Activated T-cell treated with anti-CD3 and anti-CD28 coated beads for 4 hours (primary cell): Measurements from ENCODE around the gene C1QL4.
"Not testable (repeated sequence)": the region's sequence is repeated elsewhere in the genome, so short reads cannot be mapped to it uniquely, and the experiment has no call there.

Experiments used
- DNase-seq: peaks from one replicate; pipeline ENCODE4 v3.0.0-alpha.2; 2020

The C1QL4 gene

DNA sequence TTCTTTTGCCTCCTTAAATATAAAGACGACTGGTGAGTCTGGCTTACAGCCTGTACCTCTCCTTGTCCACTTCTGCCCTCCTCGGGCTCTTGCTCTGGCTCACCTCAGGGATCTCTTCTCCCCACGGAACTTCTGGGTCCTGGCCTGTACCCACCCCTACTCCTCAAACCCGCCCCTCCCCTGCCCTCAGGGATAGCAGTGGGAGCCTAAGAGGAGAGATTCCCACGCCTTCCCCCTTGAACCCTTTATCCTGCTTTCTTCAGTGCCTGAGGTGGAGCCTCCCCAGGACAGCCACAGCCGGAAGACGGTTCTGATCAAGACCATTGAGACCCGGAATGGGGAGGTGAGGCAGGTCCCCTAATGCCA lies 39.3 kb downstream of the C1QL4 start:
- no peak for DNase-seq

DNA sequence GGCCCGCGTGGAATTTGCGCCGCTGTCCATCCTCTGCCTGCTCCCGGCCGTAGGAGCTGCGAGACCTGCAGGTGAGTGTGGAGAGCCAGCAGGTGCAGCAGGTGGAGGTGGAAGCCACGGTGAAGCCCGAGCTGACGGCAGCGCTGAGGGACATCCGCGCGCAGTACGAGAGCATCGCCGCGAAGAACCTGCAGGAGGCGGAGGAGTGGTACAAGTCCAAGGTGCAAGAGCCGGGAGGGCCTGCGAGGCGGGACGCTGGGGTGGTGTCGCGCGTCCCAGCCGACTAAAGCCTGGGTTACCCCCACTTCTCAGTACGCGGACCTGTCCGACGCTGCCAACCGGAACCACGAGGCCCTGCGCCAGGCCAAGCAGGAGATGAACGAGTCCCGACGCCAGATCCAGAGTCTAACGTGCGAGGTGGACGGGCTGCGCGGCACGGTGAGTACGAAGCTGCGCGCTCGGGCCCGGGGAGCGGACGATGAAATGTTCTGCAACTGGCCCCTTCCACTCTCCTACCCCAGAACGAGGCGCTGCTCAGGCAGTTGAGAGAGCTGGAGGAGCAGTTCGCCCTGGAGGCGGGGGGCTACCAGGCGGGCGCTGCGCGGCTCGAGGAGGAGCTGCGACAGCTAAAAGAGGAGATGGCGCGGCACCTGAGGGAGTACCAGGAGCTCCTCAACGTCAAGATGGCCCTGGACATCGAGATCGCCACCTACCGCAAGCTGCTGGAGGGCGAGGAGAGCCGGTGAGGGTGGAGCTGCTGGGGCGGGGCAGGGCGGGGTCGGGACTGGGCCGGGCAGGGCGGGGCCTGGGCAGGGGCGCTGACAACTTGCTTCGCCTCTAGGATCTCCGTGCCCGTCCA lies 39.9 kb downstream of the C1QL4 start:
- DNase-seq, result no peak

DNA sequence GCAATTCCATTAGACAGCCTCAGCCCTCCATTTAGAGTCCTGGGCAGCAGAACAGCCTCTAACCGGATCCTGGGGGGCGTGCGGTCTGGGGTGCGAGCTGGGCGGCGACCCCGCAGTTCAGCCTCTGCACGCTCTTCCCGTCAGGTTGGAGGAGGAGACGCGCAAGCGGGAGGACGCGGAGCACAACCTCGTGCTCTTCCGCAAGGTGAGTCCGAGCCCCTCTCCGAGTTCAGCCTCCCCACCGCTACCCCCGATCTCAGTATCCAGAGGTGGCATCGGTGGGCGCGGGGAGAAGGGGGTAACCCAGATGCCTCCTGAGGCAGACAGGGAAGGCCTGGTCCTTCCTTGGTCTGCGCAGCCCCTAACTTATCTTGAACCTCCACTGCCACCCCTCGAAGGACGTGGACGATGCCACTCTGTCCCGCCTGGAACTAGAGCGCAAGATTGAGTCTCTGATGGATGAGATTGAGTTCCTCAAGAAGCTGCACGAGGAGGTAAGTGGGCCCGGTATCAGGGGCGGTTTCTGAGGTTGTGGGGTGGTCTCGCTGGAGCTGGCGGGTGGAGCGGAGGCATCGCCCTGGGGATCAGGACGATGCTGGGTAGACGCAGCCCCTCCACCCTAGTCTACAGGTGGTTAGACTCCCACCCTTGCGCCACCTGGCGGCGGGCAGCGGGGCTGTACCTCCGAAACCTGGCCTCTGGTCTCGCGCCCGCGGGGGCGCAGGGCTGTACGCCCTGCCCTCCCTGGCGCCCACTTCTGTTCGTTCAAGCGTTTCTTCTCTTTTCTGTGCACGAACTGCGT lies 40.8 kb downstream of the C1QL4 start:
- DNase-seq, result peak; percentile 48

DNA sequence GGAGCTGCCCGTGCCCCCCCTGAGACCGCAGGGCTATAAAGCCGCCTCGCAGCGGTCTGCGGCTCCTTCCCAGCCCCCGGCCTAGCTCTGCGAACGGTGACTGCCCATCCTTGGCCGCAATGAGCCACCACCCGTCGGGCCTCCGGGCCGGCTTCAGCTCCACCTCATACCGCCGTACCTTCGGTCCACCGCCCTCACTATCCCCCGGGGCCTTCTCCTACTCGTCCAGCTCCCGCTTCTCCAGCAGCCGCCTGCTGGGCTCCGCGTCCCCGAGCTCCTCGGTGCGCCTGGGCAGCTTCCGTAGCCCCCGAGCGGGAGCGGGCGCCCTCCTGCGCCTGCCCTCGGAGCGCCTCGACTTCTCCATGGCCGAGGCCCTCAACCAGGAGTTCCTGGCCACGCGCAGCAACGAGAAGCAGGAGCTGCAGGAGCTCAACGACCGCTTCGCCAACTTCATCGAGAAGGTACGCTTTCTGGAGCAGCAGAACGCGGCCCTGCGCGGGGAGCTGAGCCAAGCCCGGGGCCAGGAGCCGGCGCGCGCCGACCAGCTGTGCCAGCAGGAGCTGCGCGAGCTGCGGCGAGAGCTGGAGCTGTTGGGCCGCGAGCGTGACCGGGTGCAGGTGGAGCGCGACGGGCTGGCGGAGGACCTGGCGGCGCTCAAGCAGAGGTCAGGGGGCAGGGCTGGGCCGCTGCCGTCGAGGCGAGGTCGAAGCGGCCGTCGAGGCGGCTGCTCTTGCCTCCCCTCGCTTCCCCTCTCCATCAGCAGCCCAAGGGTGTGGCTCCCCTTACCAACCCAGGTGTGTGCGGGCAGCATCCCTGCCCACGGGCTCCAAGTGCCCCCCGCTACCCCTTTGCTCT lies 41.7 kb downstream of the C1QL4 start, which contains the start of gene PRPH:
Gene PRPH, plus strand, starts transcription at position 66 of the 855 bp plus-strand sequence. Its CDS starts 54 bp downstream, at position 120.
- no peak for DNase-seq

DNA sequence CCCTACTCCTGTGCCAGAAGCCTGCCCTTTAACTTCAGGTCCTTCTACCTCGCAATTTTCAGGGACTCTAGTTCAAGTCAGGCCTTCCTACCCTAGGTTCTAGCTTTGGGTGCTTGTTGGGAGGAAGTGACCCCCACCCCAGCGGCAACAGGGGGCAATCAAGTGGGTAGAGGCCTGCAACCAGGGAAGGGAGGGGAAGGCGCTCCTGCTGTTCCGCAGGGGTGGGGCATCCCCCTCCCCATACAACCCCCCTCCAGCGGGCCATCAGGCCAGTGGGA lies 42.2 kb downstream of the C1QL4 start:
- DNase-seq, result no peak

DNA sequence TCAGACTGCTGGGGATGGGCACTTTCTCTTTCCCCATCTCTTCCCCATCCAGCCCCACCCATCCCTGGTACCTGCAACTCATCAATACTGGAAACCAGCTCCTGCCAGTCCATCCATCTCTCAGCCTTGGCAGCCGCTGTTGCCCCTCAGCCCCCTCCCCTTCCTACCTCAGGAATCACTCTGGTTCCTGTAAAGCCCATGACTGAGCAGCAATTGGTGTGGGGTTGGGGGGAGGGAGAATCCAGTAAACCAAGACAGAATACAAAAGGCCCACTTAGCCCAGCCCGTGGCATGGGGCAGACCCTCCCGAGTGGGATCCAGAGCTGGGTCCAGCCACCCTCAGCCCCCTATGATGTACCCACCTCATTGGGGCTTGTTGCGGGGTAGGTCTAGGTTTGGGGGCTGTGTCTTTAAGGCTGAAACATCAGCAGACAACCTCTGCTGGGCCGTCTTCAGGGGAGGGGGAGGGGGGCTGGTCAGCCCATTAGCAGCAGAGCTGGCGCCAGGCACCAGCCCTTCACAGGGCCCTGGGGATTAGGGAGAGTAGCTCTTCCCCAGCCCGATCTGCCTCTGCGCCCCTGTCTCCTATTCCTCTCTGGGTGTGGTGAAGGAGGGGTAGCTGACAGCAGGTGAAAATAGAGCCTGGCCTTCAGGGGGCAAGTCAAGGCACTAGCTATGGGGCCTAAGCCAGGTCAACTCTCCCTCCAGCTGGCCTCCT lies 42.7 kb downstream of the C1QL4 start:
- DNase-seq, result no peak

DNA sequence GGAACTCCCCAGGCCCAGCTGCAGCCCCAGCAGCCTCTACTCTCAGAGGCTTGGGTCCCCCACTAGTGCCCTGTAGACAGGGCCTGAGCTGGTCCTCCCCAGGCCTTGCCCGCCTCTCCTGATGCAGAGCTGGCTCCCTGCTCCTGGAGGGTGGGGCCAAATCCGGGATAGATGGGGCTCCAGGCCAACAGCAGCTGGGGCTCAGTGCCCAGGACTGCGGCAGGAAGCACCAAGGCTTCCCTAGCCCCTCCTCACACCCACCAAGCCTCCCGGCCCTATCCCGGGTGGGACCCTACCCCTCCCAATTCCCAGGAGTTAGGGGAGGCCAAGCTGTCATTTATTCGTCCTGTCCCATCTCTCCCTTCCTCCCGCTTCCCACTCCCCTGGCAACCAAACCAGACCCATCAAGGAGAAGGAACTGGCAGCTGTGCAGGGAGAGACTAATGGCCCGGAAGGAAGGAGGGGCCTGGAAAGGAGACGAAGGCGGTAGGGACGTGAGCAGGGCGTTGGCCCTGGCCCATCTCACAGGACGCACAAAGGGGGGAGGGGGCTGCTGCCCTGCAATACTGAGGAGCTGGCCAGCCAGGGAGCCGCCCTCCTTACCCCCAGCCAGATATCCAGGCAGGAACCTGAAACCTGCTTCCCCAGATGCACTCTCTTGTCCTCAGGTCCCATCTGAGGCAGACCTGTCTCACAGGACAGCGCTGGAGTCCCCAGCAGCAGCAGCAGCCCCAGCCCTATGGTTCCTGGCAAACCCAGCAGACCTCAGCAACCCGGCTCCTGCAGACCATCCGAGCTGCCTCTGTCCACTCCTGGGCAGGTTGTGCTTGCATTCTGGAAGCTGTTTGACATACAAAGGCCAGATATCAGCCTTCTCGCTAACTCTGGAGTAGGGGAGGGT lies 43.7 kb downstream of the C1QL4 start:
- DNase-seq, result no peak

DNA sequence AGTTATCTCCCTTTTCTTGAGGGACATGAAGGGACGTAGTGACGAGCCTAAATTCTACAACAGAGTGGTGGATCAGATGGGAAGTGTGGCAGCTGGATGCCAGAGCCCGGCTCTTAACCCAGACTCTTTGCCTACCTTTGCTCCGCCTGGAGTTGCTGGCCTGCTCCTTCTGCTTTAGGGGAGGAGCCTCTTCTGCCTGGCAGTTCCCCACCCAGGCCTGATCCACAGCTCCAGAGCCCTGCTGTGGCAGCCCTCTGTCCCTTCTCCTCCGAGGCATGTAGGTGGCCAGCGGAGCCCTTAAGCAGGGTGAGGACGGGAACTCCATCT lies 44.3 kb downstream of the C1QL4 start:
- DNase-seq, result no peak

DNA sequence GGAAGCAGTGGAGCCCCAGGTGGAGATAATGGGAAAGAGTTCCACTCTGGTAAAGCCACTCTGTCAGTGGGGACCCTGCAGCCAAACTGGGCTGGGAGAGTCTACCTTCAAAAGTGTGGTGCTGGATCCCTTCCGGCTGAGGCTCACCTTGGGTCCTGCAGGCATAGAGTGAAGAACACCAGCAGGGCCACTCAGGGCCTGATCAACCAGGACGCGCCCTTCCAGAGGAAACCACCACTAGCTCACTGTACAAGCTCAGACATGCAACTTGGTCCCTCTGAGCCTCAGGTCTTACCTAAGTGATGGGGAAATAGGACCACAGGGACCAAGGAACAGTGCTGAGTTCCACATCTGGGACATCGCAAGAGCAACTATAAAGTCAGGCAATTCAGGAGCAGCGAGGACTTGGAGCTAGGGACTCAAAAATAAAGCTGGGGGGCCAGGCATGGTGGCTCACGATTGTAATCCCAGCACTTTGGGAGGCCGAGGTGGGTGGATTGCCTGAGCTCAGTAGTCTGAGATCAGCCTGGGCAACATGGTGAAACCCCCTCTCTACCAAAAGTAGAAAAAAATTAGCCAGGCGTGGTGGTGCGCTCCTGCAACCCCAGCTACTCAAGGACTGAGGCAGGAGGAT lies 47.9 kb downstream of the C1QL4 start:
- DNase-seq, result no peak

DNA sequence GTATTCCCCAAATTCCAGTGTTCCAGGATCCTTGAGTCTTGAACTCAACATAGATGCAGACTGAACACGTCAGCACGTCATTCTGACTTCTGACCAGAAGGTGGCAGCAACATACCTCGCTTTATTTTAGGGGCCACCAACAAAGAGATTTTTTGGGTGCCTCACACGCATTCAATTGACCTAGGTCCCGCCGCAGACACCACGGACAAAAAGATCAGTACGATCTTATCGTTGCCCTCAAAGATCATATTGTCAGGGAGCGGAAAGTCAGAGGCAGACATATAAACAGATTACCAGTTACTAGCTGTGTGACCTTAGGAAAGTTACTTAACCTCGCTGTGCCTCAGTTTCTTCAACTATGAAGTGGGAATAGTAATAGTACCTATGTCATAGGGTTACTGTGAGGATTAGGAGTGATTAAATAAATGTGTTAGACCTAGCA lies 48.6 kb downstream of the C1QL4 start:
- peak; percentile 64 for DNase-seq

DNA sequence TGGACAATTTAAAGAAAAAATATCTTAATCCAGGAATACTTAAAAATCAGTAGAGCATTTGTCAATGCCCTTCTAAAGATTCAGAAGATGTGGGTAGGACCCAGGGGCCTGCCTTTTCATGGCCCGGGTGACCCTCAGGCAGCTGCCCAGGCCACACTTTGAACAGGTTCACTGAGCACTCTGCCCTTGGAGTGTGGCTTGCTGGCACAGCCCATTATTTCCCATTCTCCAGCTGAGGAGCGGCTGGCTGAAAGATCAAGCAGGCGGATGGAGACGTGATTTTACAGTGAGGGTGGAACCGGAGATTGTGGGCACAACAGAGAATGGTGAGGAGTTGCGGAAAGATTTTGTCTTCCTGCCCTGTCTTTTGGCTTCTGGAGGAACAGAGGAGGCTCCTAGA lies 49.1 kb downstream of the C1QL4 start:
- no peak for DNase-seq

DNA sequence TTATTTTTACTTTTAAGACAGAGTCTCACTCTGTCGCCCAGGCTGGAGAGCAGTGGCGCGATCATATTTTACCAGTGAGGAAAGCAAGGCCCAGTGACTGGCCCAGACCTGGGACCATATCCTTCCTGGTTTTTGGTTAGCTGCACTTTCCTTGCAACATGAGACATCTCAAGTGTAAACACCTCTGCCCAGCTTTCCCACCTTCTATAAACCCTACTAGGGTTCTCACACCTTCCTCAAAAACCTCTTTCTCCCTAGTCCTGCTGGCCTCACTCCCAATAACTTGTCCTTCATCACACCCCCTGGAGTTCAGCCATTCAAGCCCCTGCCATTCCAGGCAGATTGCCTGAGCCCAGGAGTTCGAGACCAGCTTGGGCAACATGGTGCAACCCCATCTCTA lies 52.3 kb downstream of the C1QL4 start:
- no peak for DNase-seq

DNA sequence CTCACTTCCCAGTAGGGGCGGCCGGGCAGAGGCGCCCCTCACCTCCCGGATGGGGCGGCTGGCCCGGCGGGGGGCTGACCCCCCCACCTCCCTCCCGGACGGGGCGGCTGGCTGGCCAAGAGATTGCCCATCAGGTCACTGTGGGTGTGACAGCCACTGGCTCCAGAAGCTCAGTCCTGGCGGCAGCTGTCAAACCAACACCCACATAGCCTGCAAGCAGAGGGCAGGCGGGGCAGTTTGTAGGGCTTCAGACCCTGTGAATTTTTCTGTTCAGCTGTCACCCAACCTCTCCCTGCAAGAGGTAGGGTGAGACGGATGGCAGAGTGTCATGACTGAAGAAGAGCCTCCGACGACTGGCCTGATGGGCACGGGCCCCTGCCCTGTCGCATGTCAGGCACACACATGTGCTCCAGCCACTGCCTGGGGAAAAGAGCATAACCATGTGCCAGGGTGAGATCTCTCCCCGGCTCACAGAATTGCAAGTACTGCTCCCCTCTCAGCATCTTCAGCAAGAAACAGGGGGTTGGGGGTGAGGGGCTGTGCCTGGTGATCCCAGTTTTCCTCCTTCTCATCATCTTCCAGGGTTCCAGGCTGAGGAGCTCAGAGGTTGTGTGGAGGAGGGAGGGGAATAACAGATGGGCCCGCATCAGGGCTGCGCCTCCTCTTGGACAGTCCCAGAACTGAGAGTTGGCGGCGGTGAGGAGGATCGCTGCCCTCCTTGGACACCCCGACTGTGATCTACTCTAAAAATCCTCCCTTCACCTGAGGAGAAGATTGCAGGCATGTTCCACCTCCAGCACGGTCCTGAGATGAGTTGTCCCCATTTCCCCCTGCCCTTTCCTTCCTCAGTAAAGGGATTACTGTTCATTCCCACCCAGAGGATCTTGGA lies 53.2 kb downstream of the C1QL4 start:
- no peak for DNase-seq

DNA sequence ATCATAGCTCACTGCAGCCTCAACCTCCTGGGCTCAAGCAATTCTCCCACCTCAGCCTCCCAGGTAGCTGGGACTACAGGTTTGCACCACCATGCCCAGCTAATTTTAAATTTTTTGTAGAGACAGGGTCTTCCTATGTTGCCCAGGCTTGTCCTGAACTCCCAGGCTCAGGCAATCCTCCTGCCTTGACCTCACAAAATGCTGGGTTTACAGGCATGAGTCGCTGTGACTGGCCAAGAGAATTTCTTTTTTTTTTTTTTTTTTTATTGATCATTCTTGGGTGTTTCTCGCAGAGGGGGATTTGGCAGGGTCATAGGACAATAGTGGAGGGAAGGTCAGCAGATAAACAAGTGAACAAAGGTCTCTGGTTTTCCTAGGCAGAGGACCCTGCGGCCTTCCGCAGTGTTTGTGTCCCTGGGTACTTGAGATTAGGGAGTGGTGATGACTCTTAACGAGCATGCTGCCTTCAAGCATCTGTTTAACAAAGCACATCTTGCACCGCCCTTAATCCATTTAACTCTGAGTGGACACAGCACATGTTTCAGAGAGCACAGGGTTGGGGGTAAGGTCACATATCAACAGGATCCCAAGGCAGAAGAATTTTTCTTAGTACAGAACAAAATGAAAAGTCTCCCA lies 54.1 kb downstream of the C1QL4 start:
- not testable (repeated sequence) for DNase-seq
